IMR-90 (cell line): ENCODE data around the gene NF1.

ENCODE experiments used
- CEBPB ChIP-seq: IDR thresholded peaks from 2 replicates; pipeline ENCODE4 v1.6.1; 2012; ENCODE audit warnings: low read depth, low read length, improper control_type of control experiment
- CHD1 ChIP-seq: IDR thresholded peaks from 2 replicates; pipeline ENCODE4 v1.6.1; 2012; ENCODE audit warnings: low read depth, low read length, improper control_type of control experiment
- FOS ChIP-seq: fragments of 150-350 bp; IDR thresholded peaks from 2 replicates; pipeline ENCODE4 v1.6.1; 2016; ENCODE audit warnings: low read depth, low read length
- POLR2A ChIP-seq: IDR thresholded peaks from 2 replicates; pipeline ENCODE4 v1.6.1; 2012; ENCODE audit warnings: mild to moderate bottlenecking, low read depth, low read length
- RAD21 ChIP-seq: IDR thresholded peaks from 2 replicates; pipeline ENCODE4 v1.6.1; 2012; ENCODE audit warnings: low read length, improper control_type of control experiment
- RFX5 ChIP-seq: IDR thresholded peaks from 2 replicates; pipeline ENCODE4 v1.8.0; 2012; ENCODE audit warnings: low read depth, mild to moderate bottlenecking, low read length, moderate library complexity
- SMC3 ChIP-seq: fragments of 150-350 bp; IDR thresholded peaks from 2 replicates; pipeline ENCODE4 v1.6.1; 2016; ENCODE audit warnings: low read depth, mild to moderate bottlenecking, antibody characterized with exemption, low read length, moderate library complexity
- TF ChIP-seq, protein P1 (sequence below): conservative IDR thresholded peaks from 2 replicates; pipeline ENCODE4 v1.5.1; 2012; ENCODE audit warnings: mild to moderate bottlenecking, low read depth, low read length, improper control_type of control experiment
- TF ChIP-seq, protein P2 (sequence below): fragments of 150-350 bp; IDR thresholded peaks from 2 replicates; pipeline ENCODE4 v1.6.1; 2017; ENCODE audit warnings: mild to moderate bottlenecking, antibody characterized with exemption, low read length, low read depth

DNA sequence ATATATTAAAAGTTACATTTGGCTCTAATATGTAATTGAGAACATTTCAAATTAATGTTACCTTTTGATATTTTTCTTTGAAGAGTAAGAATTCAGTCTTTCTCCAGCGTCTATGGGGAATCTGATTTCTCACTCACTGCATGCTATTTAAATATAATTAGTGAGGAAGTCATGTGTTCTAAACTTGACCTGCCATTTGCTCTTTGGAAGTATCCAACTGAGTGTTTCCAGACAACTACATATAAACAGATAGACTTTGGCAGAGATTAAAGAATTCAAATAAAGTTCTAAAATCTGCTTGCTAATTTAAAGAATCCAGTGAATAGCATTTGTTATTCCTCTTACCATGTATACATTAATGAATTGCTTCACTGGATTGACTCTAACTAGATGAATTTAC, 178.7 kb downstream of the NF1 start:
- no peak for TF ChIP-seq CHD1
- TF ChIP-seq, protein P1, sequence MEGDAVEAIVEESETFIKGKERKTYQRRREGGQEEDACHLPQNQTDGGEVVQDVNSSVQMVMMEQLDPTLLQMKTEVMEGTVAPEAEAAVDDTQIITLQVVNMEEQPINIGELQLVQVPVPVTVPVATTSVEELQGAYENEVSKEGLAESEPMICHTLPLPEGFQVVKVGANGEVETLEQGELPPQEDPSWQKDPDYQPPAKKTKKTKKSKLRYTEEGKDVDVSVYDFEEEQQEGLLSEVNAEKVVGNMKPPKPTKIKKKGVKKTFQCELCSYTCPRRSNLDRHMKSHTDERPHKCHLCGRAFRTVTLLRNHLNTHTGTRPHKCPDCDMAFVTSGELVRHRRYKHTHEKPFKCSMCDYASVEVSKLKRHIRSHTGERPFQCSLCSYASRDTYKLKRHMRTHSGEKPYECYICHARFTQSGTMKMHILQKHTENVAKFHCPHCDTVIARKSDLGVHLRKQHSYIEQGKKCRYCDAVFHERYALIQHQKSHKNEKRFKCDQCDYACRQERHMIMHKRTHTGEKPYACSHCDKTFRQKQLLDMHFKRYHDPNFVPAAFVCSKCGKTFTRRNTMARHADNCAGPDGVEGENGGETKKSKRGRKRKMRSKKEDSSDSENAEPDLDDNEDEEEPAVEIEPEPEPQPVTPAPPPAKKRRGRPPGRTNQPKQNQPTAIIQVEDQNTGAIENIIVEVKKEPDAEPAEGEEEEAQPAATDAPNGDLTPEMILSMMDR, result no peak
- TF ChIP-seq POLR2A, result no peak
- no peak for TF ChIP-seq CEBPB
- no peak for TF ChIP-seq FOS
- no peak for TF ChIP-seq RAD21
- TF ChIP-seq SMC3, result no peak
- TF ChIP-seq, protein P2, sequence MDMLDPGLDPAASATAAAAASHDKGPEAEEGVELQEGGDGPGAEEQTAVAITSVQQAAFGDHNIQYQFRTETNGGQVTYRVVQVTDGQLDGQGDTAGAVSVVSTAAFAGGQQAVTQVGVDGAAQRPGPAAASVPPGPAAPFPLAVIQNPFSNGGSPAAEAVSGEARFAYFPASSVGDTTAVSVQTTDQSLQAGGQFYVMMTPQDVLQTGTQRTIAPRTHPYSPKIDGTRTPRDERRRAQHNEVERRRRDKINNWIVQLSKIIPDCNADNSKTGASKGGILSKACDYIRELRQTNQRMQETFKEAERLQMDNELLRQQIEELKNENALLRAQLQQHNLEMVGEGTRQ, result no peak
- no peak for TF ChIP-seq RFX5
